IPS-11a (cell line): ENCODE results near the gene RBP5.

Source experiments
- H3K4me3 ChIP-seq: one replicate; pipeline ENCODE4 v1.5.1; 2013; ENCODE audit warnings: low read depth, low read length, control low read depth

The RBP5 gene

DNA sequence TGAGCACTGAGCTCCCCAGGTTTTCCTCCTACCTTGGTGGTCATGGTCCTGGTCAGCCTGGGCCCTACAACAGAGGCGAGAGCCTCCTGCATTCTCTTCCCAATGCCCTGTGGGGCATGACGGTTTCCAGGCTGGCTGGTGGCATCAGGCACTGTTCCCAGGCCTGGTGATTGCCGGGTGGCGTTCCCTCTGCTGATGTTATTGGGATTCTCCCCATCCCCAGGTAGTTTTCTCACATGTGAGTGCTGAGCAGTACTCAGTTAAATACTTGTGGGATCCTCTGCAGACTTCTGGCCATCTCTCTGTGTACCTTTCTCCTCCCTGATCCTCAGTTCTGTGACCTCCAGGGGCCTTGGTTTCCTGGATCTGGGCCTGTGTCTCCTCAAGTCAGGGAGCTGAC lies 52.2 kb downstream of the RBP5 start:
- no peak overlapping the region for H3K4me3 ChIP-seq

DNA sequence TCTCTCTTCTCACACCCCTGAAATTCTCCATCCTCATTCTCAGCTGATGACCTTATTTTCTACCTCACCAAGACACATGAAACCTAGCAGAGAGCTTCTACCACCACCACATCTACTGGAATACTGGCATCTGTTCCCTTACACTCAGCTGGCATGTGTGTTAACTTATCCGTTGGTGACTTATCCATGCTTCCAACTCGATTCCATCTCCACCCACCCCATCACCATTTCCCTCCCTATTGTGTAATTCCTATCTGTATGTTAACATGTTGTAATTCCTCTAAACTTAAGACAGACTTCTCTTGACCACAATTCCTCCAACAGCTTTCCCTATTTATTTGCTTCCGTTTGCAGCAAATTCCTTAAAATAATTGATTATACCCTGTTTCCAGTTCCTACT lies 52.8 kb downstream of the RBP5 start:
- H3K4me3 ChIP-seq = no peak overlapping the region

DNA sequence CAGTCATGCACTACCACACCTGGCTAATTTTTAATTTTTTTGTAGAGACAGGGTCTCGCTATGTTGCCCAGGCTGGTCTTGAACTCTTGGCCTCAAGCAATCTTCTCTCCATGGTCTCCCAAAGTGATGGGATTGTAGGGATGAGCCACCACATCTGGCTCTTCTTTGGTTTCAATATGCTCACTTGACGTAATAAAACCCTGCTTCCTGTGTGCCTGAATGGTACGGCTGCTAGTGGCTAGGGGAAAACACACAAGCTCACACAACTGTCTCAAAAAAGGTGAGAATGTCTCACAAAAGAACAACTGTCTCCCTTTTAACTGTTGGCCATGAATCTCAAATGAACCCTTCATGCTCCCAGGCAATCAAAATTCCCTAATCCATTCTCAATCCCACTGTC lies 53.2 kb downstream of the RBP5 start:
- no peak overlapping the region for H3K4me3 ChIP-seq

- H3K4me3 ChIP-seq = no peak overlapping the region
These were observed 54.7 kb downstream of the RBP5 start for GRCh38 chr12:7073946-7074345.
